Measurements from ENCODE around the gene CTNNA2. TPM values are rescaled to one million over a fixed set of nuclear protein-coding genes. Genes with fewer than 3 reads are reported as not detected.

CTNNA2 gene
- total RNA-seq, 1 experiment from 2014 or later = not detected

DNA sequence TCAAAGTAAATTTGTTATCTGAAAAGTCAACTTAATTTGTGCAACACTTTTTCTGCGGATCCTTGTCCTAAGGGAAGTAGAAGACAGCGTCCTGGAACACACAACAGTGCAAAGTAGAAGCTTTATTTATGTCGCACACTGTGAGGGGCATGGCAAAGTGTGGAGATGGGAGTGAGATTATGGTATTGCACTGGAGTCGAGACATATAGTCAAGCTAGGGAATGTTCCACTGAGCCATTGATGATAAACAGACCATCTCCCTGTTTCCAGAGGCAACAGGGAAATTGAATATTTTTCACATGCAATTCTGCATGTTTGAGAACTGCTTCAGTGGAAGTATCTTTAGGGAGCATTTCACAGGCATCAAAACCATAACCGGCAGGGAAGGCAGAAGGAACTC, 745.5 kb downstream of the CTNNA2 start:
- DNase-seq = no peak
- BruUV-seq (replicated peaks) = no TSS peak
- Histone ChIP-seq H3K27me3 (ENCODE audit: insufficient read depth, low read depth) (peaks cover 17% of the 10 kb centered on the region; the same call in 1 of the 2 replicates), H3K4me2 (no peak overlapping the region), H3K36me3 (ENCODE audit: low read depth) (no peaks in the 10 kb centered on the region), H3K4me1 (replicated peaks; ENCODE audit: insufficient read depth) (no peaks in the 10 kb centered on the region), H3K79me2 (ENCODE audit: low read depth) (no peaks in the 10 kb centered on the region), H2AFZ (no peak overlapping the region), H3K27ac (no peak overlapping the region), H3K9me2 (ENCODE audit: insufficient read depth) (no peaks in the 10 kb centered on the region), H3K4me3 (no peak overlapping the region), H4K20me1 (ENCODE audit: insufficient read depth) (no peaks in the 10 kb centered on the region), H3K9me3 (ENCODE audit: insufficient read depth, low read depth) (no peaks in the 10 kb centered on the region), H3F3A (ENCODE audit: insufficient read depth, low read depth) (no peaks in the 10 kb centered on the region)
- CTCF ChIA-PET = no interaction called here
- POLR2A ChIA-PET (ENCODE audit: unreplicated experiment) = no interaction called here
- intact Hi-C loops (cut with micrococcal nuclease; ENCODE audit: unreplicated experiment) = no loop called here
- TF ChIP-seq, protein P1, sequence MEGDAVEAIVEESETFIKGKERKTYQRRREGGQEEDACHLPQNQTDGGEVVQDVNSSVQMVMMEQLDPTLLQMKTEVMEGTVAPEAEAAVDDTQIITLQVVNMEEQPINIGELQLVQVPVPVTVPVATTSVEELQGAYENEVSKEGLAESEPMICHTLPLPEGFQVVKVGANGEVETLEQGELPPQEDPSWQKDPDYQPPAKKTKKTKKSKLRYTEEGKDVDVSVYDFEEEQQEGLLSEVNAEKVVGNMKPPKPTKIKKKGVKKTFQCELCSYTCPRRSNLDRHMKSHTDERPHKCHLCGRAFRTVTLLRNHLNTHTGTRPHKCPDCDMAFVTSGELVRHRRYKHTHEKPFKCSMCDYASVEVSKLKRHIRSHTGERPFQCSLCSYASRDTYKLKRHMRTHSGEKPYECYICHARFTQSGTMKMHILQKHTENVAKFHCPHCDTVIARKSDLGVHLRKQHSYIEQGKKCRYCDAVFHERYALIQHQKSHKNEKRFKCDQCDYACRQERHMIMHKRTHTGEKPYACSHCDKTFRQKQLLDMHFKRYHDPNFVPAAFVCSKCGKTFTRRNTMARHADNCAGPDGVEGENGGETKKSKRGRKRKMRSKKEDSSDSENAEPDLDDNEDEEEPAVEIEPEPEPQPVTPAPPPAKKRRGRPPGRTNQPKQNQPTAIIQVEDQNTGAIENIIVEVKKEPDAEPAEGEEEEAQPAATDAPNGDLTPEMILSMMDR (conservative IDR thresholded peaks at IDR 0.05) = no peak
- TF ChIP-seq EZH2 (IDR thresholded peaks at IDR 0.05; ENCODE audit: low read depth) = no peak

DNA sequence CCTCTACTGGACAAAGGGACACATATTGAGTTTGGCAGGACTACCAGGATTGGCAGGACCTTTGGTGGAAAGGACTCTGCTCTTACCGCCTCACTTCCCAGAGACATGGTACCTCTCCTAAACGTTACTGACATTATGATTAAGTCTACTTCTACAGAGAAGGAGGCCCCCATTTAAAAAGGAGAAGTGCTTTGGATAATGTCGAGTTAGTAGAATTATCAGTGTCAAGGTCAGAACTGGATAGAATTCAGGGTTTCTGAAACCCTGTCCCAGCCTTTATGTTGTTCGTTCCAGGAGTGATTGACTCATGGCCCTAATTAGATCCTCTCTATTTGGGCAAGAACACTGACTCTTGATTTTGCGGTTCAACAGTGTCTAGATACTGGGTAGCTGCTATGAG, 745.9 kb downstream of the CTNNA2 start:
- H3F3A ChIP-seq (ENCODE audit: insufficient read depth, low read depth) = no peaks in the 10 kb centered on the region

DNA sequence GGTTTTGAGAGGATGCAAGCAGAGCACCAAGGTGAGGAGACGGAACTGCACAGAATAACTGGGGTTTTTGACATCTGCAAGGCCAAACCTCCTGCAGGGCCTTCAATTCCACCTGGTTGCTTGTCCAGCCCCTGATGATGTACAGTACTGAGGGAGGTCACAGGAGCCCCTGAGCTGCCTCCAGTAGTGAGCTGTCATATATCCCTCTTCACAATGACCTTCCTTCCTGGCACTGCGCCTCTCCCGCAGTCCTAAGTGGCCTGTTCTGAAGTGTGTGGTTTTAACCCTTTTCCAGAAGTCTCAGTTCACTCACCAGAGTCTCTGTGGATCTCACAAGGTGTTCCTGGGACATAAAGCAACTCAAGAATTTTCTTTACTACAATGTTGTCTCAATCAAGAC, 746.4 kb downstream of the CTNNA2 start:
- Histone ChIP-seq H2AFZ (no peak overlapping the region), H3F3A (ENCODE audit: insufficient read depth, low read depth) (no peaks in the 10 kb centered on the region), H3K4me3 (no peak overlapping the region), H3K36me3 (ENCODE audit: low read depth) (no peaks in the 10 kb centered on the region), H3K9me3 (ENCODE audit: insufficient read depth, low read depth) (no peaks in the 10 kb centered on the region), H3K4me1 (replicated peaks; ENCODE audit: insufficient read depth) (no peaks in the 10 kb centered on the region), H3K9me2 (ENCODE audit: insufficient read depth) (no peaks in the 10 kb centered on the region), H3K27ac (no peak overlapping the region), H4K20me1 (ENCODE audit: insufficient read depth) (no peaks in the 10 kb centered on the region), H3K79me2 (ENCODE audit: low read depth) (no peaks in the 10 kb centered on the region), H3K4me2 (no peak overlapping the region), H3K27me3 (ENCODE audit: insufficient read depth, low read depth) (peaks cover 17% of the 10 kb centered on the region; the same call in 1 of the 2 replicates)
- intact Hi-C loops (cut with micrococcal nuclease; ENCODE audit: unreplicated experiment) = no loop called here
- CTCF ChIA-PET = no interaction called here
- TF ChIP-seq, protein P1 (conservative IDR thresholded peaks at IDR 0.05) = no peak
- TF ChIP-seq EZH2 (IDR thresholded peaks at IDR 0.05; ENCODE audit: low read depth) = no peak
- no TSS peak for BruUV-seq (replicated peaks)
- no peak for DNase-seq
- POLR2A ChIA-PET (ENCODE audit: unreplicated experiment) = no interaction called here

More for the DNA sequence above, 745.9 kb downstream of the CTNNA2 start:
- H3K4me2 ChIP-seq = no peak overlapping the region
- peaks cover 17% of the 10 kb centered on the region; the same call in 1 of the 2 replicates for H3K27me3 ChIP-seq (ENCODE audit: insufficient read depth, low read depth)
- BruUV-seq (replicated peaks) = no TSS peak
- no peak for DNase-seq
- H3K9me2 ChIP-seq (ENCODE audit: insufficient read depth) = no peaks in the 10 kb centered on the region
- CTCF ChIA-PET = no interaction called here
- intact Hi-C loops (cut with micrococcal nuclease; ENCODE audit: unreplicated experiment) = no loop called here
- H4K20me1 ChIP-seq (ENCODE audit: insufficient read depth) = no peaks in the 10 kb centered on the region
- H2AFZ ChIP-seq = no peak overlapping the region
- no peaks in the 10 kb centered on the region for H3K36me3 ChIP-seq (ENCODE audit: low read depth)
- H3K4me1 ChIP-seq (replicated peaks; ENCODE audit: insufficient read depth) = no peaks in the 10 kb centered on the region
- POLR2A ChIA-PET (ENCODE audit: unreplicated experiment) = no interaction called here
- no peak for TF ChIP-seq EZH2 (IDR thresholded peaks at IDR 0.05; ENCODE audit: low read depth)
- TF ChIP-seq, protein P1 (conservative IDR thresholded peaks at IDR 0.05) = no peak
- H3K9me3 ChIP-seq (ENCODE audit: insufficient read depth, low read depth) = no peaks in the 10 kb centered on the region
- no peak overlapping the region for H3K4me3 ChIP-seq
- H3K27ac ChIP-seq = no peak overlapping the region
- H3K79me2 ChIP-seq (ENCODE audit: low read depth) = no peaks in the 10 kb centered on the region

All from PC-9 (cell line).